Loucy (cell line): ENCODE results near the gene SH3BP1.

Source experiments
- EZH2phosphoT487 ChIP-seq: fragments of 200-600 bp; IDR thresholded peaks from 2 replicates; pipeline ENCODE4 v1.6.1; 2018; ENCODE audit warnings: antibody characterized with exemption, mild to moderate bottlenecking, moderate library complexity, borderline replicate concordance
- TF ChIP-seq, protein P1 (sequence below): fragments of 200-600 bp; sonication (generic); conservative IDR thresholded peaks from 2 replicates; pipeline ENCODE4 v1.5.1; 2014; ENCODE audit warnings: mild to moderate bottlenecking, antibody characterized with exemption, low read length

DNA sequence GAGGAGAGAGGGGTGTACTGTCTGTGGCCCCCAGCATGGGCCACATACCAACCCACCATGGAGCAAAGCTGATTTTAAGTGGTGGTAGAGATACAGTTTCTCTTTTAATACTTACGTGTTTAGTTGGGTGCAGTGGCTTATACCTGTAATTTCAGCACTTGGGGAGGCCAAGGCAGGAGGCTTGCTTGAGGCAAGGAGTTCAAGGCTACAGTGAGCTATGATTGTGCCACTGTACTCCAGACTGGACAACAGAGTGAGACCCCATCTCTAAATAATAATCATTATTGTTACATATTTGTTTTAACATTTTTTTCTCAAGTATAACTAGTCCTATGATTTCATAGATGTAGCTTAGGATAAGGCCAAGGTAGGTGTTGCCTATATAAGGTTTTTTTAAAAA is 22.0 kb upstream of the SH3BP1 start:
- TF ChIP-seq, protein P1, sequence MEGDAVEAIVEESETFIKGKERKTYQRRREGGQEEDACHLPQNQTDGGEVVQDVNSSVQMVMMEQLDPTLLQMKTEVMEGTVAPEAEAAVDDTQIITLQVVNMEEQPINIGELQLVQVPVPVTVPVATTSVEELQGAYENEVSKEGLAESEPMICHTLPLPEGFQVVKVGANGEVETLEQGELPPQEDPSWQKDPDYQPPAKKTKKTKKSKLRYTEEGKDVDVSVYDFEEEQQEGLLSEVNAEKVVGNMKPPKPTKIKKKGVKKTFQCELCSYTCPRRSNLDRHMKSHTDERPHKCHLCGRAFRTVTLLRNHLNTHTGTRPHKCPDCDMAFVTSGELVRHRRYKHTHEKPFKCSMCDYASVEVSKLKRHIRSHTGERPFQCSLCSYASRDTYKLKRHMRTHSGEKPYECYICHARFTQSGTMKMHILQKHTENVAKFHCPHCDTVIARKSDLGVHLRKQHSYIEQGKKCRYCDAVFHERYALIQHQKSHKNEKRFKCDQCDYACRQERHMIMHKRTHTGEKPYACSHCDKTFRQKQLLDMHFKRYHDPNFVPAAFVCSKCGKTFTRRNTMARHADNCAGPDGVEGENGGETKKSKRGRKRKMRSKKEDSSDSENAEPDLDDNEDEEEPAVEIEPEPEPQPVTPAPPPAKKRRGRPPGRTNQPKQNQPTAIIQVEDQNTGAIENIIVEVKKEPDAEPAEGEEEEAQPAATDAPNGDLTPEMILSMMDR: no peak
- no peak for TF ChIP-seq EZH2phosphoT487
